ENCODE results near the gene FOXN3.

Gene FOXN3

GRCh38 chr14:89228921-89229639, 188.0 kb downstream of the FOXN3 start:
- DNase-seq (ENCODE audit: low read depth) = no peak
- no peak overlapping the region for H3K4me3 ChIP-seq (ENCODE audit: low read length)
- TF ChIP-seq CTCF (conservative IDR thresholded peaks at IDR 0.05; ENCODE audit: low read depth, low read length) = no peak

- TF ChIP-seq CTCF (conservative IDR thresholded peaks at IDR 0.05; ENCODE audit: low read depth, low read length) = no peak
- no peak overlapping the region for H3K4me3 ChIP-seq (ENCODE audit: low read length)
- no peak for DNase-seq (ENCODE audit: low read depth)
Measured at GRCh38 chr14:89227496-89227836, 189.6 kb downstream of the FOXN3 start.

- no peak for TF ChIP-seq CTCF (conservative IDR thresholded peaks at IDR 0.05; ENCODE audit: low read depth, low read length)
- no peak overlapping the region for H3K4me3 ChIP-seq (ENCODE audit: low read length)
- no peak for DNase-seq (ENCODE audit: low read depth)
Measured at GRCh38 chr14:89226801-89227495, 190.1 kb downstream of the FOXN3 start.

- no peak overlapping the region for H3K4me3 ChIP-seq (ENCODE audit: low read length)
- no peak for DNase-seq (ENCODE audit: low read depth)
- no peak for TF ChIP-seq CTCF (conservative IDR thresholded peaks at IDR 0.05; ENCODE audit: low read depth, low read length)
Measured at GRCh38 chr14:89225607-89226006, 191.4 kb downstream of the FOXN3 start.

- TF ChIP-seq CTCF (conservative IDR thresholded peaks at IDR 0.05; ENCODE audit: low read depth, low read length) = no peak
- H3K4me3 ChIP-seq (ENCODE audit: low read length) = no peak overlapping the region
- DNase-seq (ENCODE audit: low read depth) = no peak
Measured at GRCh38 chr14:89221109-89221810, 195.8 kb downstream of the FOXN3 start.

GRCh38 chr14:89219051-89219450, 198.0 kb downstream of the FOXN3 start:
- DNase-seq (ENCODE audit: low read depth) = no peak
- no peak overlapping the region for H3K4me3 ChIP-seq (ENCODE audit: low read length)
- no peak for TF ChIP-seq CTCF (conservative IDR thresholded peaks at IDR 0.05; ENCODE audit: low read depth, low read length)

All from retinal pigment epithelial cell (primary cell).